Mesenchymal stem cell (in vitro differentiated cells and primary cell): ENCODE measurements around the gene TMEM123.

ENCODE experiments used
- DNase-seq: peaks from one replicate; pipeline ENCODE4 v3.0.0-alpha.2; 2013
- H2AFZ ChIP-seq: one replicate; pipeline ENCODE4 v1.6.1; 2013; ENCODE audit warnings: low read depth, mild to moderate bottlenecking, control low read depth, inconsistent platforms, low read length, moderate library complexity
- H2AK5ac ChIP-seq: 2 replicates; pipeline ENCODE4 v1.6.1; 2013; ENCODE audit warnings: low read length, moderate library complexity, mild to moderate bottlenecking, inconsistent platforms; ENCODE audit not compliant: severe bottlenecking
- H2BK120ac ChIP-seq: one replicate; pipeline ENCODE4 v1.6.1; 2013; ENCODE audit warnings: low read depth, mild to moderate bottlenecking, inconsistent platforms, low read length, moderate library complexity
- H2BK12ac ChIP-seq, 2 experiments: one replicate each; pipeline ENCODE4 v1.6.1; 2013; ENCODE audit warnings: inconsistent platforms in 2 of 2, low read length in 2 of 2, mild to moderate bottlenecking in 2 of 2, moderate library complexity in 2 of 2, control low read depth in 1 of 2
- H2BK15ac ChIP-seq: one replicate; pipeline ENCODE4 v1.6.1; 2013; ENCODE audit warnings: mild to moderate bottlenecking, low read depth, inconsistent platforms; ENCODE audit not compliant: poor library complexity, severe bottlenecking
- H2BK5ac ChIP-seq: 2 replicates; pipeline ENCODE4 v1.6.1; 2013; ENCODE audit warnings: low read depth, mild to moderate bottlenecking, low read length, control low read depth, inconsistent platforms; ENCODE audit not compliant: poor library complexity, severe bottlenecking
- H3K14ac ChIP-seq, 2 experiments: one replicate each; pipeline ENCODE4 v1.6.1; 2013; ENCODE audit warnings: inconsistent platforms in 2 of 2, low read length in 2 of 2, control low read depth in 1 of 2, mild to moderate bottlenecking in 1 of 2, moderate library complexity in 1 of 2
- H3K18ac ChIP-seq, 2 experiments: one replicate each; pipeline ENCODE4 v1.6.1; 2013; ENCODE audit warnings: inconsistent platforms in 2 of 2, low read length in 2 of 2, control low read depth in 1 of 2, low read depth in 1 of 2, mild to moderate bottlenecking in 1 of 2
- H3K23ac ChIP-seq, 2 experiments: one replicate each; pipeline ENCODE4 v1.6.1; 2013; ENCODE audit warnings: inconsistent platforms in 2 of 2, low read length in 2 of 2, mild to moderate bottlenecking in 2 of 2, moderate library complexity in 2 of 2, control low read depth in 1 of 2
- H3K27ac ChIP-seq: 2 replicates; pipeline ENCODE4 v1.5.1; 2013; ENCODE audit warnings: mild to moderate bottlenecking, moderate library complexity, low read length, control low read depth, inconsistent platforms; ENCODE audit not compliant: poor library complexity, severe bottlenecking
- H3K27me3 ChIP-seq, 2 experiments: 2 replicates each; pipeline versions ENCODE4 v1.6.1 to v1.7.0; 2013; ENCODE audit warnings: low read length in 2 of 2, mild to moderate bottlenecking in 2 of 2, moderate library complexity in 2 of 2, control low read depth in 1 of 2, inconsistent platforms in 1 of 2; ENCODE audit not compliant: control insufficient read depth in 1 of 2, insufficient read depth in 1 of 2
- H3K36me3 ChIP-seq, 2 experiments: 2 replicates each; pipeline versions ENCODE4 v1.6.1 to v1.7.0; 2013; ENCODE audit warnings: low read length in 2 of 2, control low read depth in 1 of 2, inconsistent platforms in 1 of 2, low read depth in 1 of 2, mild to moderate bottlenecking in 1 of 2; ENCODE audit not compliant: insufficient read depth in 2 of 2, control insufficient read depth in 1 of 2
- H3K4ac ChIP-seq, 2 experiments: one replicate each; pipeline ENCODE4 v1.6.1; 2013; ENCODE audit warnings: inconsistent platforms in 2 of 2, low read length in 2 of 2, mild to moderate bottlenecking in 2 of 2, moderate library complexity in 2 of 2, control low read depth in 1 of 2, low read depth in 1 of 2
- H3K4me1 ChIP-seq: 2 replicates; pipeline ENCODE4 v1.6.1; 2013; ENCODE audit warnings: low read depth, low read length, control low read depth; ENCODE audit not compliant: control insufficient read depth, insufficient read depth
- H3K4me2 ChIP-seq: 2 replicates; pipeline ENCODE4 v1.6.1; 2013; ENCODE audit warnings: low read length, mild to moderate bottlenecking, inconsistent platforms; ENCODE audit not compliant: poor library complexity, severe bottlenecking
- H3K4me3 ChIP-seq, 2 experiments: 2 replicates each; pipeline versions ENCODE4 v1.5.1 to v1.7.0; 2013; ENCODE audit warnings: low read length in 2 of 2, mild to moderate bottlenecking in 2 of 2, control low read depth in 1 of 2, low read depth in 1 of 2; ENCODE audit not compliant: insufficient read depth in 1 of 2
- H3K79me1 ChIP-seq: replicated peaks from 2 replicates; pipeline ENCODE4 v1.6.1; 2013; ENCODE audit warnings: mild to moderate bottlenecking, control low read depth, low read length, inconsistent platforms; ENCODE audit not compliant: poor library complexity, severe bottlenecking
- H3K9ac ChIP-seq: 2 replicates; pipeline ENCODE4 v1.7.0; 2013; ENCODE audit warnings: mild to moderate bottlenecking, low read length, moderate library complexity
- H3K9me3 ChIP-seq: 2 replicates; pipeline ENCODE4 v1.7.0; 2013; ENCODE audit warnings: mild to moderate bottlenecking, low read length; ENCODE audit not compliant: control insufficient read depth
- H4K8ac ChIP-seq: one replicate; pipeline ENCODE4 v1.6.1; 2013; ENCODE audit warnings: inconsistent platforms, mild to moderate bottlenecking, low read length, moderate library complexity
- H4K91ac ChIP-seq: one replicate; pipeline ENCODE4 v1.6.1; 2013; ENCODE audit warnings: mild to moderate bottlenecking, low read length, inconsistent platforms
- WGBS: methylation state at CpG from one replicate; pipeline ENCODE4 v1.1.7; 2013; ENCODE audit warnings: mixed read lengths; 5-methylcytosine and 5-hydroxymethylcytosine counted together

The TMEM123 gene

GRCh38 chr11:102478673-102479299 is 26.2 kb upstream of the TMEM123 start:
- Histone ChIP-seq H3K23ac (no peak overlapping the region), H3K4me1 (no peaks in the 10 kb centered on the region), H4K91ac (no peak overlapping the region), H3K27me3 (no peaks in the 10 kb centered on the region), H3K4me3 (no peak overlapping the region), H4K8ac (no peak overlapping the region), H2BK5ac (no peak overlapping the region), H3K9me3 (no peaks in the 10 kb centered on the region), H2AK5ac (no peak overlapping the region), H3K36me3 (no peaks in the 10 kb centered on the region), H3K9ac (no peak overlapping the region), H3K18ac (no peak overlapping the region), H3K14ac (no peak overlapping the region), H2BK120ac (no peak overlapping the region), H2AFZ (no peak overlapping the region), H3K27ac (no peak overlapping the region), H3K4me2 (no peak overlapping the region), H2BK12ac (no peak overlapping the region), H3K4ac (no peak overlapping the region), H3K79me1 (no peaks in the 10 kb centered on the region), H2BK15ac (no peak overlapping the region)
- no CpG with 5 or more reads among the region's 1 CpG for WGBS
- DNase-seq, result no peak

- Histone ChIP-seq H4K91ac (no peak overlapping the region), H3K4ac (peak overlapping the region in 1 of 2 experiments; percentile 38), H2BK15ac (no peak overlapping the region), H3K4me1 (no peaks in the 10 kb centered on the region), H2BK5ac (no peak overlapping the region), H3K27me3 (no peaks in the 10 kb centered on the region), H3K79me1 (no peaks in the 10 kb centered on the region), H3K4me2 (no peak overlapping the region), H2AFZ (no peak overlapping the region), H3K9me3 (no peaks in the 10 kb centered on the region), H3K27ac (no peak overlapping the region), H3K9ac (no peak overlapping the region), H3K14ac (no peak overlapping the region), H2BK120ac (no peak overlapping the region), H3K36me3 (no peaks in the 10 kb centered on the region), H2BK12ac (peak overlapping the region in 1 of 2 experiments; percentile 52), H3K4me3 (no peak overlapping the region), H3K23ac (no peak overlapping the region), H2AK5ac (no peak overlapping the region), H3K18ac (peak overlapping the region in 1 of 2 experiments; percentile 28), H4K8ac (no peak overlapping the region)
- no peak for DNase-seq
- WGBS, result 3% methylated on average over 1 of the region's 1 CpG
Observed at GRCh38 chr11:102476812-102477211, 24.2 kb upstream of the TMEM123 start.

- Histone ChIP-seq H2BK5ac (no peak overlapping the region), H3K4me1 (no peaks in the 10 kb centered on the region), H3K4me2 (no peak overlapping the region), H3K14ac (no peak overlapping the region), H3K4me3 (no peak overlapping the region), H3K79me1 (no peaks in the 10 kb centered on the region), H2BK120ac (no peak overlapping the region), H3K23ac (no peak overlapping the region), H2AFZ (no peak overlapping the region), H3K9ac (no peak overlapping the region), H3K27me3 (no peaks in the 10 kb centered on the region), H4K8ac (no peak overlapping the region), H4K91ac (no peak overlapping the region), H3K4ac (no peak overlapping the region), H2BK15ac (no peak overlapping the region), H3K9me3 (no peaks in the 10 kb centered on the region), H3K36me3 (no peaks in the 10 kb centered on the region), H3K18ac (no peak overlapping the region), H2BK12ac (no peak overlapping the region), H3K27ac (no peak overlapping the region), H2AK5ac (no peak overlapping the region)
- DNase-seq, result peak; percentile 53
- no CpG with 5 or more reads among the region's 1 CpG for WGBS
Observed at GRCh38 chr11:102476069-102476468, 23.5 kb upstream of the TMEM123 start.

GRCh38 chr11:102473543-102473942 is 21.0 kb upstream of the TMEM123 start:
- no peak overlapping the region for H3K23ac ChIP-seq
- no peaks in the 10 kb centered on the region for H3K27me3 ChIP-seq
- H2BK12ac ChIP-seq, result no peak overlapping the region
- DNase-seq, result no peak
- no peak overlapping the region for H3K27ac ChIP-seq
- H2AK5ac ChIP-seq, result no peak overlapping the region
- no peak overlapping the region for H3K4me3 ChIP-seq
- H3K4me1 ChIP-seq, result peaks cover 5% of the 10 kb centered on the region
- H3K4me2 ChIP-seq, result no peak overlapping the region
- no peak overlapping the region for H3K4ac ChIP-seq
- no peak overlapping the region for H2BK5ac ChIP-seq
- H3K9me3 ChIP-seq, result no peaks in the 10 kb centered on the region
- no peak overlapping the region for H3K9ac ChIP-seq
- no peaks in the 10 kb centered on the region for H3K36me3 ChIP-seq
- H4K91ac ChIP-seq, result no peak overlapping the region
- no peak overlapping the region for H3K18ac ChIP-seq
- no peak overlapping the region for H2BK15ac ChIP-seq
- no peak overlapping the region for H2BK120ac ChIP-seq
- H4K8ac ChIP-seq, result no peak overlapping the region
- H3K79me1 ChIP-seq, result no peaks in the 10 kb centered on the region
- no peak overlapping the region for H3K14ac ChIP-seq
- no peak overlapping the region for H2AFZ ChIP-seq
- WGBS, result 95% methylated on average over 5 of the region's 5 CpGs
